Hematopoietic multipotent progenitor cell treated with erythropoietin and hydrocortisone succinate and interleukin-3 and kit ligand, for 8 days (in vitro differentiated cells): ENCODE measurements around the gene DEGS1.
"Not testable (repeated sequence)": the region's sequence is repeated elsewhere in the genome, so short reads cannot be mapped to it uniquely, and the experiment has no call there.

Experiments used
- DNase-seq: peaks from one replicate; pipeline ENCODE4 v3.0.0-alpha.2; 2015

DEGS1 gene

GRCh38 chr1:224182057-224182865 lies 779 bp upstream of the DEGS1 start:
- DNase-seq, result no peak

GRCh38 chr1:224183591-224184312 lies 712 bp downstream of the DEGS1 start:
- peak; percentile 67 for DNase-seq

DNA sequence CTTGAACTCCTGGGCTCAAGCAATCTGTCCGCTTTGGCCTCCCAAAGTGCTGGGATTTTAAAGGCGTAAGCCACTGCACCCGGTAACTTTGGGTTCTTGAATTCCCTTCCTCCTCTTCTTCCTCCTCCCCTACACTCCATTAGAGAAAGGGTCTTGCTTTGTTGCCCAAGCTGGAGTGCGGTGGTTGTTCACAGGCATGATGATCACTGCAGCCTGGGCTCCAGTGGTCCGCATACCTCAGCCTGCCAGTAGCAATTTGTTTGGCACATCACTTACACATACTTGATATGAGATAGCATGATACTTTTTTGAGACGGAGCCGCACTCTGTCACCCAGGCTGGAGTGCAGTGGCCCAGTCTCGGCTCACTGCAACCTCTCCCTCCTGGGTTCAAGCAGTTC lies 2.2 kb downstream of the DEGS1 start:
- DNase-seq, result no peak

DNA sequence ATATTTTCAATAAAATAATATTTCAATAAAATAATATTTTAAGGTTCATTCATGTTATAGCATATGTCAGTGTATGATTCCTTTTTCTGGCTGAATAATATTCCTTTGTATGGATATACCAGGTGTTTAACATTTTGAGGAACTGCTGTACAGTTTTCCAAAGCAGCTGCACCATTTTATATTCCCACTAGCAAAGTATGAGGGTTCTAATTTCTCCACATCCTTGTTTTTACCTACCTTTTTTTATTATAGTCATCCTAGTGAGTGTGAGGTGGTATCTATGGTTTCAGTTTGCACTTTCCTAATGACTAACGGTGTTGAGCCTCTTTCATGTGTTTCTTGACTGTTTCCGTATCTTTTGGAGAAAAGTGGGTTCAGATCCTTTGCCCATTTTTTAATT lies 5.2 kb downstream of the DEGS1 start:
- no peak for DNase-seq

GRCh38 chr1:224189561-224189960 lies 6.5 kb downstream of the DEGS1 start:
- DNase-seq, result no peak

DNA sequence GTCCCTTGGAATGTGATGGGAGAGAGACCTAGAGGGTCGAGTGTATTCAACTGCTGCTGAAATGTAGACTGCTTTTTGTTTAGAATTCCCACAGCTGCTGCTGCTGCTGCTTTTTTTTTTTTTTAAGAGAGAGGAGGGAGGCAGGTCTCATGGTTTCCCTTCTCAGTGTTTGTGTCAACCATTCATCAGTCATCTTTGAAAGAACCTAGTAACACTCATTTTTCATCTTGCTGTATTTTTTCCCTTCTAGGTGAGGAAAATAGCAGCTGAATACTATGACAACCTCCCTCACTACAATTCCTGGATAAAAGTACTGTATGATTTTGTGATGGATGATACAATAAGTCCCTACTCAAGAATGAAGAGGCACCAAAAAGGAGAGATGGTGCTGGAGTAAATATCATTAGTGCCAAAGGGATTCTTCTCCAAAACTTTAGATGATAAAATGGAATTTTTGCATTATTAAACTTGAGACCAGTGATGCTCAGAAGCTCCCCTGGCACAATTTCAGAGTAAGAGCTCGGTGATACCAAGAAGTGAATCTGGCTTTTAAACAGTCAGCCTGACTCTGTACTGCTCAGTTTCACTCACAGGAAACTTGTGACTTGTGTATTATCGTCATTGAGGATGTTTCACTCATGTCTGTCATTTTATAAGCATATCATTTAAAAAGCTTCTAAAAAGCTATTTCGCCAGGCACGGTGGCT lies 9.2 kb downstream of the DEGS1 start:
- no peak for DNase-seq

DNA sequence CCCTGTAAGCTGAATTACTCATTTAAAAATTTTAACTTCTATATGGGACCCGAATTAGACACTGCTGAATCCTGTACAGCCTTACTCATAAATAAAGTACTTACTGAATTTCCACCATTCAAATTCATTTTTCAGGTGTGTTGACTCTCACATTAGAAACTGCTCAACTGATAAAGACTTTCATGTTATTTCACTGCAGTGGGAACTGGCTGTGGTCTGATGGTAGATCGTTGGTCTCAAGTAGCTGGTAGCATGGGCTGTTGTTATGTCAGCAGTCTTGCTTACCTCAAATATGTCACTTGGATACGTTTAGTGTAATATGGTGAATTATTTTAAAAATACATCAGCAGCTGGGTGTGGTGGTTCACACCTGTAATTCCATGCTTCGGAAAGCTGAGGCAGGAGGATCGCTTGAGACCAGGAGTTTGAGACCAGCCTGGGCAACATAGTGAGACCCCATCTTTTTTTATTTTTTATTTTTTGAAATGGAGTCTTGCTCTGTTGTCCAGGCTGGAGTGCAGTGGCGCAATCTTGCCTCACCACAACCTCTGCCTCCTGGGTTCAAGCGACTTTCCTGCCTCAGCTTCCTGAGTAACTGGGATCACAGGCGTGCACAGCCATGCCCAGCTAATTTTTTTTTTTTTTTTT lies 10.4 kb downstream of the DEGS1 start:
- DNase-seq, result no peak

DNA sequence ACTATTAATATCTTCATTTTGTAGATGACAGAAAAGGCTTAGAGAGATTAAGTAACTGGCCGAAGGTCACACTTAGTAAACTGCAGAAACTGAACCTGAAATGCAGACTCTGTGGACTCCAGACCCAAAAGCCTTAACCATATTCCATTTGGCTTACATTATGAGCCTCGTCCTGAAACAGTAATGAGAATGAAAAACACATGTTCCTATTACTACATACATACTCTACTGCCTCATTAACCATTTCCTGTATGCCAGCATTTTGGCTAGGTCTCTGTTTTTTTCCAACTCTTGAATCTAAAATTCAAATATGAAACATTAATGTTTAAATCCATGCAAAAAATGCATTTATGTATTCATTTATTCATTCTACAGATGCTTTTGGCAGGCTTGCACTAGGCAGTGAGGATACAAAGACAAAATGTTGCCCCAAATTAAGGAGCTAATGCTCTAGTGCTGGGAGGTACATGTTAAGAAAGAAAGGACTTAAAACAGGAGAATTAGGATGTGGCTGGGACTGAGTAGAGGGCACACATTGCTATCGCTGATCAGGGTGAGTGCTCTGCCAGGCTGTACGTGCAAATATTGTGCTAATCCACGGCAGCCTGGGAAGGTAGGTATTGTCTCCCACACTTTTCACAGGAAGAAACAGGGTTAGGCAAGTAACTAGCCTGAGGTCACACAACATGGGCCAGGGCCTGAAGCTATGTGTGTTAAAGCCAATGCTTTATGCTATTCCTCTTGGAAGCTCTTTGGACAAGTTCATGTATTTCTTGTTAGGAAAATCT lies 14.0 kb downstream of the DEGS1 start:
- DNase-seq, result no peak

- DNase-seq, result no peak
These were observed 15.5 kb downstream of the DEGS1 start for GRCh38 chr1:224198572-224198971.

GRCh38 chr1:224199679-224200078 lies 16.6 kb downstream of the DEGS1 start:
- DNase-seq, result no peak

DNA sequence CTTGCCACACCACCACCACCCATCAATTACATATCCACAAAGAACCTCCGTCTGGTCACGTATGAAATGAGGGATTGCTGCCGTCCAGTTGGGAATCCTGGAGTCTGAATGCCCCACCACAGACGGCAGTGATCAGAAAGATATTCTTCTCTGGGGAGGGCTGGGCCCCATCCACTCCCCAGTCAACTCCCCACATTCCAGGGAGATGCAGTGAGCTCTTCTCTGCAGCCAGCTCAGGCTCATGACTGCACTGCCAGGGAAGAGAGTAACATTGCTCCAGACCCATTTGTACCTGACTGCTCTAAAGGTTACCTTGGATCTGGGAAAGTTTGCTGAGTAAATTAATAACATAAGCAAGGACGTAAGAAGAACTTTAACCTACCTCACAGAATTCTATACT lies 18.3 kb downstream of the DEGS1 start:
- DNase-seq, result no peak

DNA sequence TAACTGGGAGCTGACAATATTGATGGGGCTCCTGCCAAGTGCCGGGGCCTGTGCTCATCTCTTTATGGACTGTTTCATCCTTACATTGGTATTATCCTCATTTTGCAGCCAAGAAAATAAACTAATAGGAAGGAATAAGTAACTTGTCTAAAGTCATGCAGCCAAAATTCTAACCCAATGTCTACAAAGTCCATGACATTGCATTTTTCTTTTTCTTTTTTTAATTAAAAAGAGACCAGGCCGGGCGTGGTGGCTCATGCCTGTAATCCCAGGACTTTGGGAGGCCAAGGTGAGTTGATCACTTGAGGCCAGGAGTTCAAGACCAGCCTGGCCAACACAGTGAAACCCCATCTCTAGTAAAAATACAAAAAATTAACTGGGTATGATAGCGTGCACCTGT lies 18.8 kb downstream of the DEGS1 start:
- DNase-seq, result no peak

- no peak for DNase-seq
These were observed 20.4 kb downstream of the DEGS1 start for GRCh38 chr1:224203243-224204016.

DNA sequence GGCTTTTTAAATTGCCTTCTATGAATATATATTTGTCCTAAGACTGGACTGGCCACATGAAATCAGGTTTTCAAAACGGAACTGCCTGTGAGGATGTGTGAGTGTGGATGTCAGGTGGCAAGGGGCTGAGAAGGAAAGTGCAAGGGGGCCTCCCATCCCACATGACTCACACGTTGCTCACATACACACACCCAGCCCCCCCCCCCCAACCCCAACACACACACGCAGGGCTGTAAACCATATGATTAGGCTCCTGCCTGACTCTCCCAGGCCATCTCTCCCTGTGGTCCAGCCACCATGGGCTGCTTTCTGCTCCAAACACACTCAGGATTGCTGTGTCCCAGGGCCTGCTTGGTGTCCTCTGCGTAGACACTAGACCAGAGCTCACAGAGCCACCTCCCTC lies 22.4 kb downstream of the DEGS1 start:
- DNase-seq, result peak; percentile 39

GRCh38 chr1:224205931-224206538 lies 23.0 kb downstream of the DEGS1 start:
- not testable (repeated sequence) for DNase-seq

DNA sequence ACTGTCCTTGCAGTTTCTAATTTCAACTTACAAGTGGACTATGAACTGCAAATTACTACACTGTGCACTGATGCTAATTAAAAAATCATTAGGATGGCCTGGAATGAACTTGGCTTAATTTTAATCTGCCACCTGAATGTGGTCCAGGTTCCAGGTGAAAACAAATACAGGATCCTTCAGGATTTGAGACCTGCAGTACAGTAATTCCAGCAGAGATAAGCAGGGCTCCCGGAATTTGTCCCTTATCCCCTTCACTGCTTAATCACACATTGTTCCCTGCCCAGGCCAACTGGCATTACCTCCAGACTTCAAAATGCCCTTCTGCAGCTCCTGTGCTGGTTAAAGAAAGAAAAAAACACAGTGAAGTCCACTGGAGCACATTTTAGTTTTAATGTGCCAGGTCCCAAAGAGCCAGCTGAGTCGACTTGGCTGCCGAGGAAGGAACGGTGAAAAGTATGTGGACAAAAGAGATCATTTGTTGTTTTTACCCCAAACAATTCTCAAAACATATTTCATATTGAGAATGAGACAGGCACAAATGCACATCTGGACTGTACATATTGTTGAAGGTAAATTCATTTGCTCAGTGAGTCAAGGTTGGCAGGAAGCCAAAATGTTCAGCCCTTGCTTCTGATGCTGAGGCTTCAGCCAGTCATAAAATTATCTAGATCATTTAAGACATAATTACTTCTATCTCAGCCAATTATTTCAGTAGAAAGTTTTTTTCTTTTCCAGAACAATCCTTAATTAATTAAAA lies 28.3 kb downstream of the DEGS1 start:
- DNase-seq, result peak; percentile 67

- DNase-seq, result no peak
These were observed 29.6 kb downstream of the DEGS1 start for GRCh38 chr1:224212618-224213061.

DNA sequence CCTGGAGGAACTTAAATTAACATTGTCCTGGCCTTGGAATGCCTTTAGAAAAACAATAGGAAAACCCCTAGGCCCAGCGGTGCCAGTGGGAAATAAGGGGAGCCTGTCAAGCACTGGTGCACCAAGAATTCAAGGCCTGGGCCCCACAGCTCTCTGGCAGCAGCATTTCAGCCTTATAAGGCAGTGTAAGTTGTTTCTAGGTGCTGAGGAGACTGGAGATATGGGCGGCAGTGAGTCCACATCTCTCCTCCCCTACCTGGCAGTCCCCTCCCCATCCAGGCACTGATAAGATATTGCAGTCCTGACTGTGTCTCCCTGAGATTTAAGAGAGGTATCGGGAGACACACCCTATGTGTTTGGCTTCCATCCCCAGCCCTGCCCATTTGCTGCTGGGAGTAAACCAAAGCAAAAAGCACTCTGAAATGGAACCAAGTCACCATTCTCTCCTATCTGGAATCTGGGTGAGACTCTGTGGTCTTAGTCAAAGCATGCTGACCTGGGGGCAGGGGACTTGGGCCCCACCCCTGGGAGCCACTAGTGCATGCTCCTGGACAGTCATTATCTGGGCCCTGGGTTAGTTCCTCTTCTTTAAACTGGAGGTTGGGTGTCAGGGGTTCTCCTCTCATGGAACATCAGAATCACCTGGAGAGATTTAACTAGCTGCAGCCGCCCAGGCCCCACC lies 30.5 kb downstream of the DEGS1 start:
- DNase-seq, result peak; percentile 15

DNA sequence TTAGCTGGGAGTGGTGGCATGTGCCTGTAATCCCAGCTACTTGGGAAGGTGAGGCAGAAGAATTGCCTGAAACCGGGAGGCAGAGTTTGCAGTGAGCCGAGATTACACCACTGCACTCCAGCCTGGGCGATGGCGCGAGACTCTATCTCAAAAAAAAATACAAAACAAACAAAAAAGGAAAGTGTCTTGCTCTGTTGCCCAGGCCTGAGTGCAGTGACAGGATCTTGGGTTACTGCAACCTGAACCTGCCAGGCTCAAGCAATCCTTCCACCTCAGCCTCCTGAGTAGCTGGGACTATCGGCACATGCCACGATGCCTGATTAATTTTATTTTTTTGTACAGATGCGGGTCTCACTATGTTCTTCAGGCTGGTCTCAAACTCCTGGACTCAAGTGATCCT lies 33.3 kb downstream of the DEGS1 start:
- no peak for DNase-seq
